DOHH2 (cell line): ENCODE data around the gene OSBPL3.

Experiments used
- H3F3A ChIP-seq: fragments of 200-600 bp; sonication (generic), shearing (Covaris generic); 2 replicates; pipeline ENCODE4 v1.6.0; 2016; ENCODE audit warnings: antibody characterized with exemption, mild to moderate bottlenecking; ENCODE audit not compliant: control insufficient read depth, insufficient read depth
- H3K27ac ChIP-seq: fragments of 200-600 bp; sonication (generic); 2 replicates; pipeline ENCODE4 v1.5.1; 2014; ENCODE audit warnings: low read depth, mild to moderate bottlenecking, low read length, moderate library complexity
- H3K27me3 ChIP-seq: fragments of 200-600 bp; sonication (generic); 2 replicates; pipeline ENCODE4 v1.6.1; 2014; ENCODE audit warnings: mild to moderate bottlenecking, low read length, mixed read lengths; ENCODE audit not compliant: control insufficient read depth
- H3K36me3 ChIP-seq: fragments of 200-600 bp; sonication (generic); 2 replicates; pipeline ENCODE4 v1.6.1; 2014; ENCODE audit warnings: mild to moderate bottlenecking, low read length, moderate library complexity, mixed read lengths; ENCODE audit not compliant: control insufficient read depth
- H3K4me1 ChIP-seq: fragments of 200-600 bp; sonication (generic); 2 replicates; pipeline ENCODE4 v1.6.1; 2014; ENCODE audit warnings: mild to moderate bottlenecking, low read length, mixed read lengths; ENCODE audit not compliant: control insufficient read depth
- H3K4me2 ChIP-seq: fragments of 200-600 bp; sonication (generic); 2 replicates; pipeline ENCODE4 v1.6.0; 2014; ENCODE audit warnings: mild to moderate bottlenecking, low read length, moderate library complexity
- H3K4me3 ChIP-seq: fragments of 200-600 bp; sonication (generic); 2 replicates; pipeline ENCODE4 v1.5.1; 2014; ENCODE audit warnings: mild to moderate bottlenecking, low read length, mixed read lengths
- H3K79me2 ChIP-seq: fragments of 200-600 bp; sonication (generic); 2 replicates; pipeline ENCODE4 v1.6.1; 2014; ENCODE audit warnings: mild to moderate bottlenecking, low read length, mixed read lengths; ENCODE audit not compliant: control insufficient read depth
- H3K9me2 ChIP-seq: fragments of 200-600 bp; sonication (generic); replicated peaks from 2 replicates; pipeline ENCODE4 v1.6.1; 2014; ENCODE audit warnings: mild to moderate bottlenecking, low read length, mixed read lengths; ENCODE audit not compliant: control insufficient read depth
- H3K9me3 ChIP-seq: fragments of 200-600 bp; sonication (generic); 2 replicates; pipeline ENCODE4 v1.6.1; 2014; ENCODE audit warnings: antibody characterized with exemption, low read length, mixed read lengths; ENCODE audit not compliant: control insufficient read depth, insufficient read depth
- H4K20me1 ChIP-seq: fragments of 200-600 bp; sonication (generic); 2 replicates; pipeline ENCODE4 v1.6.0; 2014; ENCODE audit warnings: low read depth, mild to moderate bottlenecking, antibody characterized with exemption, low read length, moderate library complexity; ENCODE audit not compliant: control insufficient read depth, insufficient read depth
- CTCF ChIP-seq: fragments of 200-600 bp; sonication (generic); IDR thresholded peaks from one replicate; pipeline ENCODE4 v1.5.1; 2014; ENCODE audit warnings: antibody characterized with exemption, mild to moderate bottlenecking, low read depth, low read length; ENCODE audit not compliant: poor library complexity, severe bottlenecking
- EZH2phosphoT487 ChIP-seq: fragments of 200-600 bp; sonication (generic); IDR thresholded peaks from 2 replicates; pipeline ENCODE4 v1.6.1; 2017; ENCODE audit warnings: borderline replicate concordance, mild to moderate bottlenecking, antibody characterized with exemption, low read length, moderate library complexity, mixed read lengths

Gene OSBPL3

GRCh38 chr7:24948739-24949138 lies 31.2 kb downstream of the OSBPL3 start:
- Histone ChIP-seq H3K27ac (no peak overlapping the region), H3F3A (no peaks in the 10 kb centered on the region), H3K79me2 (peaks cover 99% of the 10 kb centered on the region), H3K4me3 (no peak overlapping the region), H3K4me1 (peaks cover 23% of the 10 kb centered on the region), H3K27me3 (no peaks in the 10 kb centered on the region), H3K9me2 (no peaks in the 10 kb centered on the region), H3K9me3 (no peaks in the 10 kb centered on the region), H3K36me3 (peaks cover 18% of the 10 kb centered on the region), H3K4me2 (no peak overlapping the region), H4K20me1 (peaks cover 36% of the 10 kb centered on the region; the same call in 1 of the 2 replicates)
- TF ChIP-seq CTCF (no peak), EZH2phosphoT487 (no peak)

GRCh38 chr7:24946467-24946866 lies 33.5 kb downstream of the OSBPL3 start:
- no peaks in the 10 kb centered on the region for H3K9me2 ChIP-seq
- H3K27me3 ChIP-seq, result no peaks in the 10 kb centered on the region
- peaks cover 21% of the 10 kb centered on the region for H3K36me3 ChIP-seq
- H3K27ac ChIP-seq, result no peak overlapping the region
- peaks cover 28% of the 10 kb centered on the region; the same call in 1 of the 2 replicates for H4K20me1 ChIP-seq
- no peak overlapping the region for H3K4me3 ChIP-seq
- H3F3A ChIP-seq, result no peaks in the 10 kb centered on the region
- H3K79me2 ChIP-seq, result peaks cover 99% of the 10 kb centered on the region
- H3K4me1 ChIP-seq, result peaks cover 4% of the 10 kb centered on the region
- TF ChIP-seq EZH2phosphoT487 (no peak), CTCF (no peak)
- H3K4me2 ChIP-seq, result no peak overlapping the region
- no peaks in the 10 kb centered on the region for H3K9me3 ChIP-seq

- Histone ChIP-seq H3K36me3 (peaks cover 21% of the 10 kb centered on the region), H3K9me2 (no peaks in the 10 kb centered on the region), H3K4me1 (peaks cover 3% of the 10 kb centered on the region; the same call in 1 of the 2 replicates), H3F3A (no peaks in the 10 kb centered on the region), H3K9me3 (no peaks in the 10 kb centered on the region), H3K27ac (no peak overlapping the region), H3K4me2 (no peak overlapping the region), H3K79me2 (peaks cover 99% of the 10 kb centered on the region), H4K20me1 (peaks cover 31% of the 10 kb centered on the region; the same call in 1 of the 2 replicates), H3K4me3 (no peak overlapping the region), H3K27me3 (no peaks in the 10 kb centered on the region)
- no peak for TF ChIP-seq EZH2phosphoT487
- TF ChIP-seq CTCF, result no peak
These were observed 34.1 kb downstream of the OSBPL3 start for GRCh38 chr7:24945899-24946298.
